OCI-LY1 (cell line): Measurements from ENCODE around the gene WDR59.

Experiments
- EZH2 ChIP-seq: fragments of 200-600 bp; sonication (generic), shearing (Covaris generic); IDR thresholded peaks from 2 replicates; pipeline ENCODE4 v1.8.0; 2017; ENCODE audit warnings: borderline replicate concordance, mixed run types, mild to moderate bottlenecking, antibody characterized with exemption, low read length, moderate library complexity, mixed read lengths
- TF ChIP-seq, protein P1 (sequence below): fragments of 200-600 bp; sonication (generic), shearing (Covaris generic); IDR thresholded peaks from 2 replicates; pipeline ENCODE4 v1.5.1; 2017; ENCODE audit warnings: mild to moderate bottlenecking, antibody characterized with exemption, low read length, moderate library complexity, mixed read lengths

- TF ChIP-seq, protein P1, sequence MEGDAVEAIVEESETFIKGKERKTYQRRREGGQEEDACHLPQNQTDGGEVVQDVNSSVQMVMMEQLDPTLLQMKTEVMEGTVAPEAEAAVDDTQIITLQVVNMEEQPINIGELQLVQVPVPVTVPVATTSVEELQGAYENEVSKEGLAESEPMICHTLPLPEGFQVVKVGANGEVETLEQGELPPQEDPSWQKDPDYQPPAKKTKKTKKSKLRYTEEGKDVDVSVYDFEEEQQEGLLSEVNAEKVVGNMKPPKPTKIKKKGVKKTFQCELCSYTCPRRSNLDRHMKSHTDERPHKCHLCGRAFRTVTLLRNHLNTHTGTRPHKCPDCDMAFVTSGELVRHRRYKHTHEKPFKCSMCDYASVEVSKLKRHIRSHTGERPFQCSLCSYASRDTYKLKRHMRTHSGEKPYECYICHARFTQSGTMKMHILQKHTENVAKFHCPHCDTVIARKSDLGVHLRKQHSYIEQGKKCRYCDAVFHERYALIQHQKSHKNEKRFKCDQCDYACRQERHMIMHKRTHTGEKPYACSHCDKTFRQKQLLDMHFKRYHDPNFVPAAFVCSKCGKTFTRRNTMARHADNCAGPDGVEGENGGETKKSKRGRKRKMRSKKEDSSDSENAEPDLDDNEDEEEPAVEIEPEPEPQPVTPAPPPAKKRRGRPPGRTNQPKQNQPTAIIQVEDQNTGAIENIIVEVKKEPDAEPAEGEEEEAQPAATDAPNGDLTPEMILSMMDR, result no peak
- TF ChIP-seq EZH2, result no peak
These were observed 112.6 kb downstream of the WDR59 start for GRCh38 chr16:74872302-74872701.
